HCT116 (cell line): Measurements from ENCODE around the gene TMEM132E. TPM values are rescaled to one million over a fixed set of nuclear protein-coding genes. Genes with fewer than 3 reads are reported as not detected.

Experiments used
- ATAC-seq: fragments of 200-7000 bp; cut with Tn5 transposase; 2 replicates; pipeline ENCODE4 v1.9.1; 2020; ENCODE audit warnings: mild to moderate bottlenecking, moderate library complexity
- BruUV-seq: library from RNA; stranded (reverse); fragments of 400-500 nt; replicated peaks from 2 replicates; lab custom pipeline; 2021; lab: Mats Ljungman, UMichigan
- CTCF ChIA-PET: fragments of 300-600 bp; sonication (Branson Sonifier 250); formaldehyde crosslinking; loops from one replicate; lab custom pipeline; 2021; ENCODE audit warnings: antibody characterized with exemption; lab: Charles Lee
- POLR2A ChIA-PET: fragments of 300-600, 350-600 bp; sonication (Branson Sonifier 250); formaldehyde crosslinking; loops from one replicate; lab custom pipeline; 2021; ENCODE audit warnings: antibody characterized with exemption; lab: Charles Lee
- RAD21 ChIA-PET, 2 experiments: fragments of 300-600 bp; sonication (Branson Sonifier 250); formaldehyde crosslinking; loops; one replicate each; lab custom pipeline; 2023; ENCODE audit warnings: low total read pairs in 2 of 2; ENCODE audit not compliant: uncharacterized antibody in 2 of 2, unreplicated experiment in 2 of 2, low non-redundant PET in 1 of 2; lab: Charles Lee
- DNase-seq: peaks from one replicate; pipeline ENCODE4 v3.0.0-alpha.2; 2010; ENCODE audit warnings: low read depth, low spot score
- H2AFZ ChIP-seq: fragments of 200-600 bp; shearing (Covaris generic), sonication (generic); 2 replicates; pipeline ENCODE4 v1.6.1; 2017; ENCODE audit warnings: low read depth, mixed run types, mixed read lengths, antibody characterized with exemption, low read length; ENCODE audit not compliant: poor library complexity, severe bottlenecking
- H3K27ac ChIP-seq: 2 replicates; pipeline ENCODE4 v1.5.1; 2012; ENCODE audit warnings: low read depth, low read length
- H3K27me3 ChIP-seq: fragments of 200-600 bp; sonication (generic); 2 replicates; pipeline ENCODE4 v1.6.1; 2016; ENCODE audit warnings: mixed run types, low read length, mixed read lengths; ENCODE audit not compliant: insufficient read depth
- H3K36me3 ChIP-seq, 2 experiments: fragments of 200-500 bp in 1 of 2; fragments of 200-600 bp in 1 of 2; sonication (Bioruptor generic) in 1 of 2; sonication (generic) in 1 of 2; 2 replicates each; pipeline versions ENCODE4 v1.5.1 to v1.6.1; 2014 to 2016; ENCODE audit warnings: low read length in 2 of 2, inconsistent platforms in 1 of 2, mixed read lengths in 1 of 2, mixed run types in 1 of 2; ENCODE audit not compliant: insufficient read depth in 2 of 2, control insufficient read depth in 1 of 2
- H3K4me1 ChIP-seq, 2 experiments: fragments of 200-600 bp in 1 of 2; sonication (generic) in 1 of 2; 2 replicates each; pipeline versions ENCODE4 v1.5.1 to v1.6.1; 2012 to 2017; ENCODE audit warnings: low read length in 2 of 2, inconsistent platforms in 1 of 2, mild to moderate bottlenecking in 1 of 2, mixed read lengths in 1 of 2, mixed run types in 1 of 2, moderate library complexity in 1 of 2; ENCODE audit not compliant: insufficient read depth in 2 of 2, control insufficient read depth in 1 of 2
- H3K4me2 ChIP-seq: fragments of 200-600 bp; sonication (generic); 2 replicates; pipeline ENCODE4 v1.6.1; 2017; ENCODE audit warnings: mixed run types, low read length, mixed read lengths
- H3K4me3 ChIP-seq, 2 experiments: fragments of 200-600 bp in 1 of 2; sonication (generic) in 1 of 2; replicated peaks in 1 of 2; 2 replicates each; pipeline ENCODE4 v1.5.1; 2011 to 2016; ENCODE audit warnings: low read length in 2 of 2, control low read depth in 1 of 2, low read depth in 1 of 2, mild to moderate bottlenecking in 1 of 2, mixed read lengths in 1 of 2, mixed run types in 1 of 2
- H3K79me2 ChIP-seq: fragments of 200-600 bp; sonication (generic); 2 replicates; pipeline ENCODE4 v1.6.1; 2017; ENCODE audit warnings: mild to moderate bottlenecking, mixed run types, low read length, moderate library complexity, mixed read lengths; ENCODE audit not compliant: insufficient read depth
- H3K9ac ChIP-seq: fragments of 200-600 bp; sonication (generic); 2 replicates; pipeline ENCODE4 v1.6.1; 2016; ENCODE audit warnings: low read length, mixed read lengths
- H3K9me2 ChIP-seq: fragments of 200-600 bp; sonication (generic), shearing (Covaris generic); 2 replicates; pipeline ENCODE4 v1.6.1; 2017; ENCODE audit warnings: mixed run types, mild to moderate bottlenecking, moderate library complexity; ENCODE audit not compliant: insufficient read depth
- H3K9me3 ChIP-seq, 2 experiments: fragments of 200-500 bp in 1 of 2; fragments of 200-600 bp in 1 of 2; sonication (Bioruptor generic) in 1 of 2; sonication (generic) in 1 of 2; 2 replicates each; pipeline ENCODE4 v1.6.1; 2014 to 2017; ENCODE audit warnings: low read length in 2 of 2, mixed read lengths in 2 of 2, inconsistent platforms in 1 of 2, low read depth in 1 of 2, mild to moderate bottlenecking in 1 of 2, mixed run types in 1 of 2, moderate library complexity in 1 of 2; ENCODE audit not compliant: control insufficient read depth in 1 of 2, insufficient read depth in 1 of 2
- H4K20me1 ChIP-seq: fragments of 200-600 bp; sonication (generic), shearing (Covaris generic); 2 replicates; pipeline ENCODE4 v1.6.1; 2017; ENCODE audit warnings: mixed run types, mild to moderate bottlenecking, moderate library complexity; ENCODE audit not compliant: insufficient read depth
- CBX3 ChIP-seq: IDR thresholded peaks from 2 replicates; pipeline ENCODE4 v1.6.1; 2012; ENCODE audit warnings: low read depth
- ELF1 ChIP-seq: IDR thresholded peaks from 2 replicates; pipeline ENCODE4 v1.6.1; 2012; ENCODE audit warnings: low read depth, borderline replicate concordance
- JUND ChIP-seq: IDR thresholded peaks from 2 replicates; pipeline ENCODE4 v1.6.1; 2012
- POLR2A ChIP-seq: IDR thresholded peaks from 2 replicates; pipeline ENCODE4 v1.7.0; 2011; ENCODE audit warnings: borderline replicate concordance; ENCODE audit not compliant: insufficient read depth, insufficient read length; ENCODE audit errors: extremely low read depth
- POLR2AphosphoS5 ChIP-seq: IDR thresholded peaks from 2 replicates; pipeline ENCODE4 v1.6.1; 2011; ENCODE audit warnings: mild to moderate bottlenecking, low read depth, low read length, moderate library complexity
- TCF7L2 ChIP-seq: IDR thresholded peaks from 2 replicates; pipeline ENCODE4 v1.7.0; 2011; ENCODE audit warnings: borderline replicate concordance, inconsistent platforms; ENCODE audit not compliant: insufficient read depth, insufficient read length; ENCODE audit errors: extremely low read depth
- ZNF274 ChIP-seq: fragments of 200-500 bp; sonication (Bioruptor generic); IDR thresholded peaks from 2 replicates; pipeline ENCODE4 v1.6.1; 2014; ENCODE audit warnings: mild to moderate bottlenecking, low read depth, low read length, inconsistent platforms
- intact Hi-C: fragments of 100-400 bp; cut with micrococcal nuclease; formaldehyde crosslinking; loops from 2 replicates; pipeline ENCODE4 v1.10.0; 2022
- total RNA-seq: library from RNA; stranded (reverse); gene quantifications from one replicate; pipeline ENCODE4 v1.2.1, GENCODE V29; 2021; ENCODE audit not compliant: unreplicated experiment
- TF ChIP-seq, protein P1 (sequence below): IDR thresholded peaks from 2 replicates; pipeline ENCODE4 v1.6.1; 2012; ENCODE audit warnings: low read depth
- TF ChIP-seq, protein P2 (sequence below), 3 experiments: fragments of 200-600 bp in 1 of 3; sonication (generic) in 1 of 3; IDR thresholded peaks in 2 of 3; conservative IDR thresholded peaks in 1 of 3; 2 replicates each; pipeline ENCODE4 v1.5.1; 2012 to 2017; ENCODE audit warnings: low read depth in 2 of 3, low read length in 2 of 3, antibody characterized with exemption in 1 of 3, borderline replicate concordance in 1 of 3, control low read depth in 1 of 3, mild to moderate bottlenecking in 1 of 3, mixed read lengths in 1 of 3, mixed run types in 1 of 3, moderate library complexity in 1 of 3; ENCODE audit not compliant: insufficient read depth in 1 of 3

Gene TMEM132E
- total RNA-seq, 1 experiment from 2014 or later: not detected

DNA sequence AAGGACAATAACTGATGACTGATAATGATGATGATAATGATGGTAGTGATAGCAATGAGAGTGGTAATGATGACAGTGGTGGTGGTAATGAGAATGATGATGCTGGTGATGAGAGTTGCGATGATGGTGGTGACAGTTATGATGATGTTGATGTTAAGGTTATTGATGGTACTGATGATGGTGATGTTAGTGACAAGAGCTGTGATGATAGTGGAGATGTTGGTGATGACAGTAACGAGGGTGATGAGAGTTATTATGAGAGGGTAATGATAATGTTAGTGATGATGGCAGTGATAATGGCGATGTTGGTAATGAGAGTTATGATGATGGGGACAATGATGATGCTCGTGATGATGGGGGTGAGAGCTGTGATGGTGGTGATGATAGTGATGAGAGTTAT, 13.2 kb upstream of the TMEM132E start:
- TF ChIP-seq ZNF274 (no peak), POLR2A (no peak), POLR2AphosphoS5 (no peak), CBX3 (no peak), JUND (no peak), ELF1 (no peak), TCF7L2 (no peak)
- TF ChIP-seq, protein P1, sequence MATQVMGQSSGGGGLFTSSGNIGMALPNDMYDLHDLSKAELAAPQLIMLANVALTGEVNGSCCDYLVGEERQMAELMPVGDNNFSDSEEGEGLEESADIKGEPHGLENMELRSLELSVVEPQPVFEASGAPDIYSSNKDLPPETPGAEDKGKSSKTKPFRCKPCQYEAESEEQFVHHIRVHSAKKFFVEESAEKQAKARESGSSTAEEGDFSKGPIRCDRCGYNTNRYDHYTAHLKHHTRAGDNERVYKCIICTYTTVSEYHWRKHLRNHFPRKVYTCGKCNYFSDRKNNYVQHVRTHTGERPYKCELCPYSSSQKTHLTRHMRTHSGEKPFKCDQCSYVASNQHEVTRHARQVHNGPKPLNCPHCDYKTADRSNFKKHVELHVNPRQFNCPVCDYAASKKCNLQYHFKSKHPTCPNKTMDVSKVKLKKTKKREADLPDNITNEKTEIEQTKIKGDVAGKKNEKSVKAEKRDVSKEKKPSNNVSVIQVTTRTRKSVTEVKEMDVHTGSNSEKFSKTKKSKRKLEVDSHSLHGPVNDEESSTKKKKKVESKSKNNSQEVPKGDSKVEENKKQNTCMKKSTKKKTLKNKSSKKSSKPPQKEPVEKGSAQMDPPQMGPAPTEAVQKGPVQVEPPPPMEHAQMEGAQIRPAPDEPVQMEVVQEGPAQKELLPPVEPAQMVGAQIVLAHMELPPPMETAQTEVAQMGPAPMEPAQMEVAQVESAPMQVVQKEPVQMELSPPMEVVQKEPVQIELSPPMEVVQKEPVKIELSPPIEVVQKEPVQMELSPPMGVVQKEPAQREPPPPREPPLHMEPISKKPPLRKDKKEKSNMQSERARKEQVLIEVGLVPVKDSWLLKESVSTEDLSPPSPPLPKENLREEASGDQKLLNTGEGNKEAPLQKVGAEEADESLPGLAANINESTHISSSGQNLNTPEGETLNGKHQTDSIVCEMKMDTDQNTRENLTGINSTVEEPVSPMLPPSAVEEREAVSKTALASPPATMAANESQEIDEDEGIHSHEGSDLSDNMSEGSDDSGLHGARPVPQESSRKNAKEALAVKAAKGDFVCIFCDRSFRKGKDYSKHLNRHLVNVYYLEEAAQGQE: no peak
- TF ChIP-seq, protein P2, sequence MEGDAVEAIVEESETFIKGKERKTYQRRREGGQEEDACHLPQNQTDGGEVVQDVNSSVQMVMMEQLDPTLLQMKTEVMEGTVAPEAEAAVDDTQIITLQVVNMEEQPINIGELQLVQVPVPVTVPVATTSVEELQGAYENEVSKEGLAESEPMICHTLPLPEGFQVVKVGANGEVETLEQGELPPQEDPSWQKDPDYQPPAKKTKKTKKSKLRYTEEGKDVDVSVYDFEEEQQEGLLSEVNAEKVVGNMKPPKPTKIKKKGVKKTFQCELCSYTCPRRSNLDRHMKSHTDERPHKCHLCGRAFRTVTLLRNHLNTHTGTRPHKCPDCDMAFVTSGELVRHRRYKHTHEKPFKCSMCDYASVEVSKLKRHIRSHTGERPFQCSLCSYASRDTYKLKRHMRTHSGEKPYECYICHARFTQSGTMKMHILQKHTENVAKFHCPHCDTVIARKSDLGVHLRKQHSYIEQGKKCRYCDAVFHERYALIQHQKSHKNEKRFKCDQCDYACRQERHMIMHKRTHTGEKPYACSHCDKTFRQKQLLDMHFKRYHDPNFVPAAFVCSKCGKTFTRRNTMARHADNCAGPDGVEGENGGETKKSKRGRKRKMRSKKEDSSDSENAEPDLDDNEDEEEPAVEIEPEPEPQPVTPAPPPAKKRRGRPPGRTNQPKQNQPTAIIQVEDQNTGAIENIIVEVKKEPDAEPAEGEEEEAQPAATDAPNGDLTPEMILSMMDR (IDR thresholded peaks at IDR 0.05 in 2 of 3, conservative IDR thresholded peaks at IDR 0.05 in 1 of 3; ENCODE audit: borderline replicate concordance in 1 of 3, insufficient read depth in 1 of 3, low read depth in 2 of 3, low read length in 2 of 3): no peak
- Histone ChIP-seq H3K9ac (no peak overlapping the region), H3K9me2 (no peaks in the 10 kb centered on the region), H2AFZ (no peak overlapping the region), H4K20me1 (no peaks in the 10 kb centered on the region), H3K4me1 (no peaks in the 10 kb centered on the region), H3K79me2 (no peaks in the 10 kb centered on the region), H3K27me3 (peaks cover 78% of the 10 kb centered on the region), H3K4me2 (no peak overlapping the region), H3K4me3 (no peak overlapping the region), H3K36me3 (no peaks in the 10 kb centered on the region), H3K27ac (no peak overlapping the region), H3K9me3 (no peaks in the 10 kb centered on the region)
- BruUV-seq: no TSS peak
- ChIA-PET RAD21 (no interaction called here), CTCF (no interaction called here), POLR2A (no interaction called here)
- intact Hi-C loops: no loop called here
- DNase-seq (no peak), ATAC-seq (no peak)
